HG03280 (cell line): Measurements from ENCODE around the gene LSM11.
"Not testable (repeated sequence)": the region's sequence is repeated elsewhere in the genome, so short reads cannot be mapped to it uniquely, and the experiment has no call there.

Experiments used
- ATAC-seq: cut with Tn5 transposase; IDR thresholded peaks from one replicate; pipeline ENCODE4 v1.9.1; 2021; ENCODE audit warnings: mild to moderate bottlenecking, moderate library complexity; ENCODE audit not compliant: unreplicated experiment

LSM11 gene

DNA sequence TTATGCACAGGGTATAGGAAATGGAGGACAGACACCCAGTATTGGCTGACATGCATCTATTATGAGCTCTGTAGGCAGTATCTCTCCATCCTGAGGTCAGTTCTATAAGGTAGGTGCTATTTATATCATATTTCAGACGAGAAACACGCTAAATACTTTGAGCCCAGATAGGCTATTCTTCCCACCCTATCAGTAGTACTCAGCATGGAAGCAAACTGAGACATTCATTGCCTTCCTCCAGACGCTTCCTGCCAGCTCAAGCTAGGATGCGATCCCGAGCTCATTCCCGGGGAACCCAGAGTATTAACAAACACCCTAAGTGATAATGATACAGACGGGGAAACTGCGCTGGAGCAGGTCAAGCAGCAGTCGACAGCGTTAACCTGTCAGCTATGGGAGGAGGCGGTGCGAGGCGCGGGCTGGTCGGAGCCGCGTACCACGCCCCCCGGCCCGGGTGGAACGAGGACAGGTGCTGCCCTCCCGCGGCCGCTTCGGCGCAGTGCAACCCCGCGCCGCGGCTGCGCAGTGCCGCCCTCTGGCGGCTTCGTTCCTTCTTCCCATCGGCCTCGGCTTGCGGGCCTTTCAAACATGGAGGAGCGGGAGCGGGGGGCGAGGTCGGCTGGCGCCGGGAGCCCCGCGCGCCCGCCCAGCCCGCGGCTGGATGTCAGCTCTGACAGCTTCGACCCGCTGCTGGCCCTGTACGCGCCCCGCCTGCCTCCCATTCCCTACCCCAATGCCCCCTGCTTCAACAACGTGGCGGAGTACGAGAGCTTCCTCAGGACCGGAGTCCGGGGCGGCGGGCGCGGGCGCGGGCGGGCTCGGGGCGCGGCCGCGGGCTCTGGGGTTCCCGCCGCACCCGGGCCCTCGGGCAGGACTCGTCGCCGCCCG is at the start of gene LSM11:
TSS of gene LSM11 (plus strand) at position 550 of the 888 bp plus-strand sequence. CDS start at position 589, 39 bp downstream.
- ATAC-seq, result peak; percentile 95

DNA sequence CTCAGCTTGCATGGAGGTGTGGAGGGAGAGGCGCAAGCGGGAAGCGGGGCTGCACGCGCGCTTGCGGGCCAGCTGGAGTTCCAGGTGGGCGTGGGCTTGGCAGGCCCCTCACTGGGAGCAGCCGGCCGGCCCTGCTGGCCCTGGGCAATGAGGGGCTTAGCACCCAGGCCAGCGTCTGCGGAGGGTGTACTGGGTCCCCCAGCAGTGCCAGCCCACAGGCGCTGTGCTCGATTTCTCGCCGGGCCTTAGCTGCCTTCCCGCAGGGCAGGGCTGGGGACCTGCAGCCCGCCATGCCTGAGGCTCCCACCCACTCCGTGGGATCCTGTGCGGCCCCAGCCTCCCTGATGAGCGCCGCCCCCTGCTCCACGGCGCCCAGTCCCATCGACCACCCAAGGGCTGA is 49.7 kb upstream of the LSM11 start:
- not testable (repeated sequence) for ATAC-seq

DNA sequence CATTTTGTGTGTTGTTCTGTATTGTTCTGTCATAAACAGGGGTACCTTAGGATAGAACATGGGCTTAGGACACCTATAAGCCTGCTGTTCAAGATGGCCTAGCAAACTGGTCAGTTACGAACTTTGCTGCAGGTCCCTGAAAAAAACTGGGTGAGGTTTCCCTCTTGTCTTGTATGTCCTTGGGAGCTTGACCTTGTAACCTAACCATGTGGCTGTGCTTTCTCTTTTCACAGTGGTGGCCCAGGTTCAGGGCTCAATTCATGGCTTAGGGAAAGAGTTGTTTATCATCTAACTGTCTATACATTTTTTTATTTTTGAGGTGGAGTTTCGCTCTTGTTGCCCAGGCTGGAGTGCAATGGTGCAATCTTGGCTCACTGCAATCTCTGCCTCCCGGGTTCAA is 47.4 kb upstream of the LSM11 start:
- ATAC-seq, result not testable (repeated sequence)

DNA sequence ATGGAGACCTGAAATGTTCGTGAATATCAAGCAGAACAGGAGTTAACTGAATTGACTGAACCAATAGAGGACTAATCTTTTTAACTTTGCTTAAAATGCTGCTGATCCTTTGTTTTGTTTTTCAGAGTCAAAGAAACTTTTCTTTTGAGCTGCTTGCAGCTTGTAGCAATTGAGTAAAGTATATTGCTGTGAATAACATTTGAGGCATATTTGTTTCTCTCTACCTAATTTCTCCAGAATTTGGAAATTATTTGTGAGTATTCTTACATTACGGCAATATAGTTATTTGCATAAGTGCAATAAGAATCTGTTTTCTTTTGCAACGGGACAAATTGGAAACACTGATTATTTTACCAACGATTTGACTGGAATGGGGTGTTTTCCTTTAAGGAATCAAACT is 44.8 kb upstream of the LSM11 start:
- ATAC-seq, result not testable (repeated sequence)

DNA sequence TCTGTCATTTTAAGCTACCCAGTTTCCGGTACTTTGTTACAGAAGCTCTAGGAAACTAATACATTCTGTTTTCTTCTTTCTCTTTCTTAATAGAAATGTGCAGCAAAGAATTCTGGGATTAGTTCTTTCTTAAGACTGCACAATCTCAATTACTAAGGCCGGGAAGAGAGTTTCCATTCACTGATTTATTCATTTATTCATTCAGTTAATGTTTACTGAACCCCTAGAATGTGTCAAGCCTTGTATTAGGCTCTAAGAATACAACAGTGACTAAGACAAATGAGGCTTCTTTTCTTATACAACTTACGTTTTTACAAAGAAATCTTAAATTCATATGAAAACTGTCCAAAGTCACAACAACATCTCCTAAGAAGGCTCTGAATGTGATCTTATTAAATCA is 39.8 kb upstream of the LSM11 start:
- no peak for ATAC-seq

DNA sequence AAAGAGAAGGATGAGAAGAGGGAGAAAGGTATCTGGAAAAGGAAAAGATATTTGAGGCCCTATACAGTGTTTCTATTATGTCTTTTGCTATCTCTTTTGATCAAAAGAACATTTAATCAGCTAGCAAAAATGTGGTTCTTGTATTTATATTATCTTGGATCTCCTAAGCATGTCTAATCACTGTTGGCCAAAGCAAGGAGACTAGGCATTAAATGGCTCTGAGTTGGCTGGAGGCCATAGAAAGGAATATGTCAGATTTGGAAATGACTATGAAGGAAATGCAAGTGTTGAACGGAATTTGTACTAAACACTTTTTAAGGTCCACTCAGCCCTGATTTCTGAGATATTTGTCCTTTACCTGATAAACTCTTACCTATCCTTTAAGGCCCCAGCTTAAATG is 34.6 kb upstream of the LSM11 start:
- ATAC-seq, result no peak

DNA sequence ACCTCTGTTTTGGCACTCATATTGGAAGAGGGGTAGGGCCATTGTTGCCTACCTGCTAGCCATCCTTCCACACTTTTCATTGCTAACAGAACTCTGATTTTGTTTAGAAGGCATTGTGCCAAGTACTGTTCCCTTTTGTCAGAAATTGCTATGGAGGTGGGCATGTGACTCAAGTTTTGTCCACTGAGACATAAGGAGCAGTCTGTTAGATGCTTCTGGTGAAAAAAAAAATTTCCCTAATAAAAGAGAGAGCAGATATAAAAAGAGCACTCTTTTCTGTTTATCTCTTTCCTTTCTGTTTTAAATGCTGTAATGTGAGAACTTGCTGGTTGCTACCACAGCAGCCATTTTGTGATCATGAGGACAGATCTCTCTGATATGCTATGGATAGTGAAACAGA is 34.2 kb upstream of the LSM11 start:
- ATAC-seq, result no peak

DNA sequence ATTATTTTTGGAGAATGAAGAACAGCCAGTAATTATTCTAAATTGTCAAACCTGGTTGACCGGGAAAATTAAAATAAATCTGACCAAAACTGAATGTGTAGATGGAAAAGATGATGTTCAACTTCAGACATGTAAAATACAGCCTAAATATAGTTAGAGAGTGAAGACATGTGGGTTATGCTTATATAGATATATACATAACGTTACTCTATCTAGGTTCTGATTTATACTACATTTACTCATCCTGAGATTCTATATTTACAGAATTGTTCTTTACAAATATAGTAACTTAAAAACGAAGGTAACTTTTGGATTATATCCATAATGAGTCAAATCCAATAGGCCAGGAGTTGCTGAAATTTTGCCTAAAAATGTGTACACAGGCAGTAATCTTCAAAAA is 33.1 kb upstream of the LSM11 start:
- no peak for ATAC-seq

DNA sequence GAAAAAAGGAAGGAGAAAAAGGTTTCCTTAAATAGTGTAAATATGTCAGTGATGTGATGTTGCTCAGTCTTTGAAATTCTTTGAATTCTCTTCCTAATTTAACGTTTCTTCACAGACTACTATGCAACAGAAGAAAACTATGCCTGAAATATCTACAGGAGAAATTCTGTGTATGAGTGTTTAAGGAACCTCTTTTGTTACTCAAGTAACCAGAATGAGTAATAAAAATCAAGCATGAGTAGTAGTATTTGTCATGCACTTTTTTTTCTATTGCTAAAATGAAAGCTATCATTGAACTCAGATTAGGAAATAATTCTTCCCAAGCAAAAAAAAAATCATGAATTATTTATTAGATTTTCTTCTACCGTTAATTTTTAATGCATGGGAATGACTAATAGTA is 32.6 kb upstream of the LSM11 start:
- ATAC-seq, result no peak

DNA sequence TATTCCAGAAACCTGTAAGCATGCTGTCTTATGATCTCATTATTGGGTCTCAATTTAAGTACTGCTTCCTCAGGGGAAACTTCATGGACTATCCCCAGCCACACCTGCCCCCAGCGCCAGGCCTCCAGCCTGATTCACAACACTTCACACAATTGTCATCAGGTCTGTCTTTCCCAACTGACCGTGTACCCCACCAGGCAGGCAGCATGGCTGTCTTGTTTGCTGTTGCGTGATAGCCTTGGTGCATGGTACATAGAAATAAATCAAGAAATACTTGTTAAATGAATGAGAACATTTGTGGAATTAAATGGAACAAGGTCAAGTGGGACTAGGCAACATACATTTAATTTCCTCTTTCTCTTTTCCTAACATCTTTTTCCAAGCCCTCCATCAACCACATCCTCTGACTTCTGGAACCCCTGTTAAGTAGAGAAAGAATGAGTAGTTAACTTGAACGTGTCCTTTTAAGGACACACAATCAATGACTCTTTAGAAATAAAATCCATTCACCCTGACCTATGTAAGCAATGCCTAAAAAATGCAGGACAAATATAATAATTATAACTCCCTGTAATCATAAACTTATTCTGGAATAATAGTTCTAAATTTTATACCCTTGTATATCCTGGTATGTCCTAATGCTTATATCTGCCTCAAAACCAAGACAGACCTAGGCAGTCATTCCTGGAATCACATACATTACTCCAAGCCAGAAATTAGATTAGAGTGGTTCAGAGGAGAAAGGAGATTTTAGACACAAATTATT is 29.5 kb upstream of the LSM11 start:
- ATAC-seq, result no peak

DNA sequence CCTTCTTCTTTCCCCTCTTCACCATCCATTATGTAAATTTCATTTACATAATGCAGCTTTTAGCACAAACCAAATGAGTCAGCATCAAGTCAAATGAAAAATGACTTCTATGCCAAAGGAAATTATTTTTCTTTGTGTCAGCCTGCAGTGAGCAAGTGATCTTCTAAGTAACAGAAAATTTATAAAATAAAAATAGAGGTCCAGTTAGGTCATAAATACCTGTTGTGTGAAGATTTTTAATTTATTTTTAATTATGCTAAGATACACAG is 29.0 kb upstream of the LSM11 start:
- no peak for ATAC-seq

DNA sequence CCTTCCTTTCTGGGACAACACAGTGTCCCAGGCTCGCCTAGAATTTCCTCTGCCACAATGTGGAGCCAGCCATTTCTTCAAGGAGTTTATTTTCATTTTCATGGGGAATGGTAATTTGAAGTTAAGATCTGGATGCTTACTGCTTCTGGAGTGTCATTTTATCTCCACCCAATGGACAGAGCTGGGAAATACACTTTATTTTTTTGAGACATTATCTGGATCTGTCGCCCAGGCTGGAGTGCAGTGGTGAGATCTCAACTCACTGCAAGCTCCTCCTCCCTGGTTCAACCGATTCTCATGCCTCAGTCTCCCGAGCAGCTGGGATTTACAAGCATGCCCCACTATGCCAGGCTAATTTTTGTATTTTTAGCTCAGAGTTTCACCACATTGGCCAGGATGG is 25.0 kb upstream of the LSM11 start:
- ATAC-seq, result no peak

DNA sequence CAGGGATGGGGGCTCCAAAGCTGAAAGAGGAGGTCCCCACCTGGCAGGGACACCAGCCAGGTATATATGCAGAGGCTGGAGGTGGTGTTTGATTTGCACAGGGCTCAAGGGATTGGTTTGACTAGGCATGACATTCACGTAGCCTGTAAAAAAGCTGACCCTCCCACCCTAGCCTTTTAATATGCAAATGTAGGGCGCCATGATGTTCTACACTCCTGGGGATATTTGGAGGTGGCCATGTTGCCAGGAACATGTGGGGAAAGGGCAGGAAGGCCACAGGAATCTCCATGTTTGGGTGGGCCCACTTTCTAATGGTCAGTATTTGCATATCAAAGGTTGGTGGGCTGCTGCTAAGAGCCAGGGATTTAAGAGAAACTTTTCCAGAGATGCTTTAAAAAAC is 24.3 kb upstream of the LSM11 start:
- ATAC-seq, result no peak

DNA sequence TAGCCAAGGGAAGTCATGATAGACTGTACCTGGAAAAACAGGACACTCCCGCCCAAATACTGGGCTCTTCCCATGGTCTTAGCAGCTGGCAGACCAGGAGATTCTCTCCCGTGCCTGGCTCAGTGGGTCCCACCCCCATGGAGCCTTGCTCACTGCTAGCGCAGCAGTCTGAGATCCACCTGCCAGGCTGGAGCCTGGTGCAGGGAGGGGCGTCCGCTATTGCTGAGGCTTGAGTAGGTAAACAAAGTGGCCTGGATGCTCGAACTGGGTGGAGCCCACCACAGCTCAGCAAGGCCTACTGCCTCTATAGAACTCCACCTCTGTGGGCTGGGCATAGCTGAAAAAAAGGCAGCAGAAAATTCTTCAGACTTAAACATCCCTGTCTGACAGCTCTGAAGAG is 22.4 kb upstream of the LSM11 start:
- no peak for ATAC-seq

DNA sequence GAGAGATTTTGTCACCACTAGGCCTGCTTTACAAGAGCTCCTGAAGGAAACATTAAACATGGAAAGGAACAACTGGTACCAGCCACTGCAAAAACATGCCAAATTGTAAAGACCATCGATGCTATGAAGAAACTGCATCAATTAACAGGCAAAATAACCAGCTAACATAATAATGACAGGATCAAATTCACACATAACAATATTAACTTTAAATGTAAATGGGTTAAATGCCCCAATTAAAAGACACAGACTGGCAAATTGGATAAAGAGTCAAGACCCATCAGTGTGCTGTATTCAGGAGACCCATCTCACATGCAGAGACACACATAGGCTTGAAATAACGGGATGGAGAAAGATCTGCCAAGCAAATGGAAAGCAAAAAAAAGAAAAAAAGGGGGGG is 20.6 kb upstream of the LSM11 start:
- ATAC-seq, result not testable (repeated sequence)

DNA sequence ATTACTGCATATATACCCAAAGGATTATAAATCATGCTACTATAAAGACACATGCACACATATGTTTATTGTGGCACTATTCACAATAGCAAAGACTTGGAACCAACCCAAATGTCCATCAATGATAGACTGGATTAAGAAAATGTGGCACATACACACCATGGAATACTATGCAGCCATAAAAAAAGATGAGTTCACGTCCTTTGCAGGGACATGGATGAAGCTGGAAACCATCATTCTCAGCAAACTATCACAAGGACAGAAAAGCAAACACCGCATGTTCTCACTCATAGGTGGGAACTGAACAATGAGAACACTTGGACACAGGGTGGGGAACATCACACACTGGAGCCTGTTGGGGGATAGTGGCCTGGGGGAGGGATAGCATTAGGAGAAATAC is 16.9 kb upstream of the LSM11 start:
- ATAC-seq, result not testable (repeated sequence)

DNA sequence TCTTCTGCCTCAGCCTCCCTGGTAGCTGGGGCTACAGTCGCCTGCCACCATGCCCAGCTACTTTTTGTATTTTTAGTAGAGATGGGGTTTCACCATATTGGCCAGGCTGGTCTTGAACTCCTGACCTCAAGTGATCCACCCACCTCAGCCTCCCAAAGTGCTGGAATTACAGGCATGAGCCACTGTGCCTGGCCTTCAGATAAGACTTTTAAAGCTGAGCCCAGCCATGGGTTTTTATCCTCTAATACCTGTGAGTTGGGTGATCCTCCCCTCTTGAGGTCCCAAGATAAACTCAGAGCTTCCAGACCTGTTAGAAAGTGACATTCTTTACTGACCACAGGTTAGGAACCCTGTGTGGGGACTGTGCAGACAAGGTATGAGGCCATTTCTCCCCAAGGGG is 15.7 kb upstream of the LSM11 start:
- not testable (repeated sequence) for ATAC-seq

DNA sequence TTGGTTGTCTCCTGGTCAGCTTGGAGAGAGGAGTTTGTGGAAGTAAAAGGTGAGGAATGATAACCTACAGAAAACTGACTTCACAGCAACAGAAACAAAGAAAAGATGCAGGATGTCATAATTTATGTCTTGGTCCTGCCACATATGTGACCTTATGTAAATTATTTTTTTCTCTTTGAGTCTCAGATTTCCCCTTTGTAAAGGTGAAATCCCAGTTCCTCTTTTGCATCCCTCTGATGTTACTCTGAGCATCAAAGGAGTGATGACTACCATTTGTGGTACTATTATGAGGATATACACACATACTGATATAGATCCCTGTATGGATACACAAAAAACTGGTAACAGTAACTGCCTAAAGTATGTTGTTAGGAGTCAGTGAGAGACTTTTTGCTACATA is 13.7 kb upstream of the LSM11 start:
- peak; percentile 64 for ATAC-seq

DNA sequence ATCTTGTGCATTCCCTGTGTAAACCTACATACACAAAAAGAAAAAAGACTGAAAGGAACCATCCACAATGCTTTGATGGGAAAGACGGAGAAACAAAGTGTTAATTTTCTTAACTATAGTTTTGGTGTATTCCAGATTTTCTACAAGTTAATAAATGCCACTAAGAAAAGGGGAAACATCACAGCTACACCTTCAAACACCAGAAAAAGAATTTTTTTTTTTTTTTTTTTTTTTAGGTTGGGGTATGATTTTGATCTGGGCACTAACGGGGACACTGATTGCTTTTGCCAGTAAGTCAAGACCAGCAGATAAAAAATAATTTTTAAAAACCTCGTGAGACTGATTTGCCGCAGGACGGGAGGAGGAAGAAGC is 12.6 kb upstream of the LSM11 start:
- ATAC-seq, result no peak

DNA sequence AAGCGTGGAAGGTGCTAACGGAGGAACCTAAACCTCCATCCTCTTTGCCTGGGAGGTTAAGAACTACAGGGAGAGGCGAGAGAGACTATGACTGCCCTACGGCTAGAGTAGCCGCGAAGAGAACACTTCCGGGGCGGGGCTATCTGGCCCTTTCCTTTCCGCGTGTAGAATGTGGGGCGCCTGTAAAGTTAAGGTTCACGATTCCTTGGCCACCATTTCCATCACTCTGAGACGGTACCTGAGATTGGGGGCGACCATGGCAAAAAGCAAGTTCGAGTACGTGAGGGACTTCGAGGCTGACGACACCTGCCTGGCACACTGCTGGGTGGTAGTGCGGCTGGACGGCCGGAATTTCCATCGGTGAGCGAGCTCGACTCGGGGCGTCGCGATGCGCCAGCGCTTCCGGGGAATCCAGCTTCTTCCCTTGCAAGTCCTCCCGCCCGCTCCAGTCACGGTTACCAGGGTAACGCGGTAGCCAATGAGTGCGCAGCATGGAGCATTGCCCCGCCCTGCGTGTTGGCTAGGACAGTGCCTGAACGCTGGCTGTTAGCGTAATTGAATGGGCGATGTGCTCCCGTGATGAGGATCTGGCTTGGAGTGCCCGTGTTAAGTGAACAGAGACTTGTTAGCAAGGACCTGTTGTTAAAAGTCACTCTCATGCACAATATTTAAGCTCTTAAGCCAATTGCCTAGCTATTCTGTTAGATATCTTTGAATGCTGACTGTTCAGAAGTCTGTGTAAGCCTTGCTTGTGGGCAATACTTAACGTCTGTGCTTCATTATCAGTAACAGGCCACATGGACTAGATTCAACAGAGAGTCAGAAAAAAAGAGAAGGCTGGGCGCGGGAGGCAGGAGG is 12.0 kb upstream of the LSM11 start, which contains the start of gene THG1L:
TSS of gene THG1L (plus strand) at position 149 of the 858 bp plus-strand sequence. CDS start at position 170, 21 bp downstream.
- peak; percentile 94 for ATAC-seq

DNA sequence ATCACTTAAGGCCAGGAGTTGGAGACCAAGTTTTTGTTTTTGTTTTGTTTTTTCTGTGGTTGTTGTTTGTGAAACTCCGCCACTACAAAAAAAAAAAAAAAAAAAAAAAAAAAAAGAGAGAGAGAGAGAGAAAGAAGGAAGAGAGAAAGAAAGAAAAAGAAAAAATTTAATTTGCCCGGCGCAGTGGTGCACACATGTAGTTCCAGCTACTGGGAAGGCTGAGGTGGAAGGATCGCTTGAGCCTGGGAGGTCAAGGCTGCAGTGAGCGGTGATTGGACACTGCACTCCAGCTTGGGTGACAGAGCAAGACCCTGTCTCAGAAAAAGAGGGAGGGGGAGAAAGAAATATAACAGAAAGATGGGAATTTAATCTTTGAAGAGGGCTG is 11.4 kb upstream of the LSM11 start:
- no peak for ATAC-seq
